ENCODE data around the gene MACROD2.
"Not testable (repeated sequence)": the region's sequence is repeated elsewhere in the genome, so short reads cannot be mapped to it uniquely, and the experiment has no call there.

MACROD2 gene

DNA sequence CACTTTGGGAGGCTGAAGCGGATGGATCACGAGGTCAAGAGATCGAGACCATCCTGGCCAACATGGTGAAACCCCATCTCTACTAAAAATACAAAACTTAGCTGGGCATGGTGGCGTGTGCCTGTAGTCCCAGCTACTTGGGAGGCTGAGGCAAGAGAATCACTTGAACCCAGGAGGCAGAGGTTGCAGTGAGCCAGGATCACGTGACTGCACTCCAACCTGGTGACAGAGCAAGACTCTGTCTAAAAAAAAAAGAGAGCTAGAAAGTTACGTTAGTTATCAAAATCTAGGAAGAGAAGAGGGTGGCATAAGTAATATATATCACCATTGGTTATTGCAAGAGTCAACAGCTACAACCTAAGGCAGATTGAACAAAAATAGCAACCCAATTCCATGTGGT is 2017.6 kb downstream of the MACROD2 start:
- not testable (repeated sequence) for ATAC-seq

DNA sequence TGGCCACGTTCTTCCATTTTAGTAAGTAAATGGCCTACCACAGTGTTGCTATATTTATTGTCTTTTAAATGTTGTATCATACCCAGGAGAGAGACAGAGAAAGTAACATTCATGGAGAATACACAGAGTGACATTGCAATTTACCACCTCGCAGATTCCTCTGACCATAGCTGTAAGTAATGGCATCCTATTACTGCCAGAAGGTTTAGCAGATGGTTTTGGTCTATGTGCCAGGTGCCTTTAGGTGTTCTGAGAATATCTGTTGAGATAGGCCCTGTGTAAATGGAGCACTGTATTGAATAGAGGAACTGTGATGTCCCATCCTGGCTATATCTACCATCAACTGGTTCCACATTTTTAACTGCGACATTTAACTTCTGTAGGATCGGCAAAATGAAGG is 2018.3 kb downstream of the MACROD2 start:
- ATAC-seq, result no peak

DNA sequence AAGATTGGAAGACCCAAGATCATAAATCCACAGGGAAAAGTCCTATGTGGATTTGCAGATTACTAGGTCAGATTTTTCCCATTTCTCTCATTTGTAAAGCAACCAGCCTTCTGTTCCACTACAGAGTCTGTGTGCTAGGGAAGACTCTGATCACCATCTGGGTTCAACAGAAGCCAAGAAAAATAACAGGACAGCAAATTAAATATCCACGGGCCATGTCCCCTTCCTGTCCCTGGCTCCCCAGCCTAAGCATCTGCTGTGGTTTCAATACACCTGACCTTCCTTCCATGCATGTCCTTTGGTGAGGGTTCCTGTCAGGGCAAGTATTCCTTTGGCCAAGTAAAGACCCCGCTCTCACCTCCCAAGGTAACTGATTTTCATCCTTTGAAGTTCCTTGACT is 2019.1 kb downstream of the MACROD2 start:
- ATAC-seq, result no peak

DNA sequence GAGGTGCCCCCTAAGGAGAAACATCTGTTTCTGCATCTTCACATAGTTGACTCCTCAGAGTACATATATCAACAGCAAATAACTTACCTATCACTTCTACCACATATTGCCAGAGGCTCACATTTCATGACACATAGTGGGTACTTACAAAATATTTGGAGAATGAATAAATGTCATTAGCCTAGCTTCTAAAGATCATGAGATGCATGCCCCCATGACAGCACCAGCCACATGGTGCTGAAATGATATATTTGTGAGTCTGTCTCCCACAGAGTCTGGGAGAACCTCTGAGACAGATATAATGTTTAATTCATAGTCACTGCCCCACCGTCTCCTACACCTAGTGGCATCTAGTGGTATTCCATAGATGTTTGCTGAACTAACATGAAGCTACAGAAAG is 2022.3 kb downstream of the MACROD2 start:
- no peak for ATAC-seq

DNA sequence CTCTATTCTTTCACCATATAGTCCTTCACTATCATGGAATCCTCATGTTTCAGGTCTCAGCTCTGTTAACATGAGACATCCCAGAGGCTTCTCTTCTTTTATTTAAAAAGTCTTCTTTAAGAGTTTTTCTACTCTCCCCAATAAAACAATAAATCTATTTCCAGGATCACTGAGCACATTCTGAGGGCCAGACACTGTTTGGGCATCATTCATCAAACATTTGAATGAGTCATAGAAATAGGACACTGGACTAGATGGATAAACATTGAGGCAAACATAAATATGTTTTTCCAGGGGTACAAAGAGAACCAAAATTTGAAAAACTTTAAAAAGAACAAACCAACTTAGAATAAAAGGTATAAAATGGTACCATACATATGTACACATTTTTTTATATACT is 2023.6 kb downstream of the MACROD2 start:
- no peak for ATAC-seq

DNA sequence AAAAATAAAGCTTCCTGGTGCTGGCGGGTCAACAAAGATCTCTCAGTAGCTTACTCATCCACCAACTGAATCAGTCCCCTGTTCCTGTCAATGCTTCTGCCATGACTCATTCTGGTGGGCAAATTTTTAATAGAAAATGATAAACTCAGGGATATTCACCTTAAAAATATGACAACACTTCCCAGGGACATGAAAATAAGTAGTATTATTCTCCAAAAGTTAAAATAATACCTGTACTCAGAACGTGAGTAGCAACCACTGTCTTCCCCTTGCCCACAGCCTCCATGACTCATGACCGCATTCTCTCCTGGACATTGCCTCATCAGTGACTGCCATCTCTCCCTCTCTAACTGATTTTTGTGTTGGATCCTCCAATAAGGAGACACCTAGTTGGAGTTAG is 2025.7 kb downstream of the MACROD2 start:
- no peak for ATAC-seq

DNA sequence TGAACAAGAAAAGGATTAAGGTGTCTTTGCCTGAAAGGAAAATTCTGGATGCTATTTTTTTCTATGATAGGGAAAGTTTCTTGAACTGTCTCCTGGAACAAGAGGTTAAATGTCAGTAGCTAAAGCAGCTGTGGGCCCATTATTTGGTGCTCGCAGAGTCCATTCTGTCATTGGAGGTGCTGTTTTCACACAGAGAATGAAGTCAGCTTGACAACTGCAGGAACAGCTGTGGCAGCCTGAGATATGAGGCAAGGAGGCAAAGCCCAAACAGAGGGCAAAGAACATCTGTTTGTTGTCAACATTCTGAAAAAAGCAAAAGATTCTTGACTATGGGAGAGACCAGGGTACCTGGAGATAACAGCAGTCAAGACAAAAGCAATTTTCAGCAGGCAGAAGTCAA is 2029.8 kb downstream of the MACROD2 start:
- ATAC-seq, result no peak

DNA sequence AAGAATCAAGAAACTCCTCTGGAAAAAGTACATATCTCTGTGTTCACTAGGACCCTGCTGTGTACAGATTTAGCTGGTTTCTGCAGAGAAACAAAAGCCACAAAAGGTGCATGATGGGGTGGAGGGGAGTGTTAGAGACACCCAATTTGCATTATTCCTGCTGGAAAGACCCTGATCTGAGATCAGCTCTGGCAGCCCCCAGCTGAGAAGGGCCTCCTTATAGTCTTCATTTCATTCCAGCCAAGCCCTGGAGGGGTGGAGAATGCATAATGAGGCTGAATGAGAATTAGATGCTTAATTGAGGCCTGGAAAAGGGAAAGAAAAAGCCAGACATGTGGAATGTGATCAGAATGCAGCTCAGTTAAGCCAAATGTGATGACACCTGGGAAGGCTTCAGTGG is 2032.4 kb downstream of the MACROD2 start:
- ATAC-seq, result no peak

DNA sequence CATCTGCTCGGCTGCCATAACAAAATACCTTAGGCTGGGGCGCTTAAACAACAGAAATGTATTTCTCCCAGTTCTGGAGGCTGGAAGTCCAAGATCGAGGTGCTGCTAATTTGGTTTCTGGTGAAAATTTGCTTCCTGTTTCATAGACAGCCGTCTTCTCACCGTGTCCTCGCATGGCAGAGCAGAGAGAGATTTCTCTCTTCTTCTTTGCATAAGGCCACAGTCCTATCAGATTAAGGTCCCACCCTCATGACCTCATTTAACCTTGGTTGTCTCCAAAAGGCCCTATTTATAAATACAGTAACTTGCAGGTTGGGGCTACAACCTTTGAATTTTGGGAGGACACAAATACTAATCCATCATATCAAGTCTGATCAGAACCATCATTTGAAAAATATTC is 2033.6 kb downstream of the MACROD2 start:
- ATAC-seq, result no peak

DNA sequence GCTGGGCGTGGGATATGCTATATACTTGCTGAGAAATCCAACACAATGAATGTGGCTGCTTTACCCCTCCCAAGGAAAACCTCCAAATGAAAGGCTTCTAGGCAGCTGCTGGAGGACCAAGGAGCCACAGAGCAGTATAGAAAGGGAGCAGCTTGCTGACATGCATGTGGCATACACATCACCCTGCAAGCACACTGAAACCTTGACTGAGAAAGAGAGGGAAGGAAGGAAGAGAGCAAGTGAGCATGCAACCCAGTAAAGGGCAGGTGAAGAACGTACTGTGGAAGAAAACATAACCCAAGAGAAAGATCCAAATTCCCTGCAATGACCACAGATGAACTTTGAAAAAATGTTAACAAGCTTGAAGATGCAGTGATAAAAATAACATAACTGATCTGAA is 2034.9 kb downstream of the MACROD2 start:
- ATAC-seq, result no peak

DNA sequence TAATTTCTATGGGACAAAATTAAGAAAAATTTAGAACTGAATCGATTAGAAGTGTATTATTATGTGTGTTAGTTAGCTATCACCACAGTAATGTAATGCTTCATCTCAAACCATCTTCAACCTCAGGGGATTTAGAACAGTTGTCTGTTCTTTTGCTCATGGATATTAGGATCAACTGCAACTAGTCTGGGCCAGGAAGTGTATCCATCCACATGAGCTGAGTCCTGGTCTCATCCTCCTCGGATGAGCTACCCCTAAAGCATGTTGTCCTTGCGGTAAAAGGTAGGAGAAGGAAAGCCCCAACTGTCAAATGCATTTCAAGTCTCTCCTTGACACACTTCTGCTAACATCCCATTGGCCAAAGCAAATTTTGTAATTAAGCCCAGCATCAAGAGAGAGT is 2040.3 kb downstream of the MACROD2 start:
- no peak for ATAC-seq

DNA sequence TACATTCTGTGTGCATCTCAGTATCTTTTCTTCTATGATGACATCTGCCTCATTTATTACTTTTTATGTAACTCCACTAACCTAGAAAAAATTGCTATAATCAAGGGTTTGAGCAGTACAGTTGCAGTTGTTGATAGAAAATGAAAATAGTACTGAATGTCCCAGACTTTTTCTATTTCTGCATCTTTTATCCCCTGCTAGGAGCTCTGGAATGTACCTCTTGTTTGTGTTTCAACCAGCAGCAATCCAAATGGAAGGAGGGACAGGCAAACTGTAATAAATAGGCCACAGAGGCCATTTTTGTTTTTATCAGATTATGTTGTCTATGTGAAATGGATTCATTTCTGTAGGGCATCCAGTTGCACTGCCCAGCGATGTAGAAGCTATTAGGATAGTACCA is 2041.0 kb downstream of the MACROD2 start:
- ATAC-seq, result no peak

DNA sequence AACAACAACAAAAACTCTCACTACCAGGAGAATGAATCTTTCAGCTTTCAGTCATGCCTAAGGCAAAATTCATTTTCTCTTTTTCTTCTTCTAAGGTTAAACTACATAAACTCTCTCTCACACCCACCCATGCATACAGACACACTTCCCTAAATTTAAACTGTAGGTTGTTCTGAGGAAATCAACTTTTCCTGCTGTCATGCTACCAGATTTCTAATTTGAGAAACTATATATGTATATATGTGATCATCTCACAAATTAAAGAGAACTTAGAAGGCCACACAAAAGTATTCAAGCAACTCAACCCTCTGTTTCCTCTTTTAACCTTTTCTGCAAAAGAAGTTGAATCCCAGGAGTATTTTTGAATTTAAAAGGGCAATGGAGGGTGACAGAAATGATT is 2045.4 kb downstream of the MACROD2 start:
- ATAC-seq, result no peak

DNA sequence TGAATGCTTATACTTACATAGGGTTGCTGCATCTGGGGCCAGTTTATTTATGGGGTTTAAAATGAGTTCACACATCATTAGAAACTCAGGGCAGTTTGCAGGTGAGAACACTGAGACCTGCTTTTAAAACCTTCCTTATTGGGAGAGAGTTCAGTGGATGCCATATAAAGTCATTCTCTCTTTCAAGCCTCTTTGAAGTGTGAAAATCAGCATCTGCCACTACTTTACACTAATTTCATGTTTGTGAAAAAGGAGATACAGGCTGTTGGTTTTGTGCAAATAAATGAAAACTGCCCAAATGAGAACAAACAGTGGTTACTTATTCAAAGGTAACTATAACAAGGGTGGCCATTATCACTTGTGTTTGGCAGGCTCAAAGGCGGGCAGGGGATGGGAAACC is 2047.4 kb downstream of the MACROD2 start:
- no peak for ATAC-seq

DNA sequence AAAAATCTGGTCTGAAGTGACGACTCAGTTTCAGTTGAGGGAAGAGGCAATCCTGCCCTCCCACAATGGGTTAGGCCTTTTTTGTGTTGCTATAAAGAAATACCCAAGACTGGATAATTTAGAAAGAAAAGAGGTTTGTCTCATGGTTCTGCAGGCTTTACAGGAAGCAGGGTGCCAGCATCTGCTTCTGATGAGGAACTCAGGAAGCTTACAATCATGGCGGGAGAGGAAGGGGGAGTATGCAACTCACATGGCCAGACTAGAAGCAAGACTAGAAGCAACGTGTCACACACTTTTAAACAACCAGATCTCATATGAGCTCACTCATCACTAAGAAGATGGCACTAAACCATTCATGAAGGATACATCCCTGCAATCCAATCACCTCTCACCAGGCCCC is 2048.6 kb downstream of the MACROD2 start:
- no peak for ATAC-seq

DNA sequence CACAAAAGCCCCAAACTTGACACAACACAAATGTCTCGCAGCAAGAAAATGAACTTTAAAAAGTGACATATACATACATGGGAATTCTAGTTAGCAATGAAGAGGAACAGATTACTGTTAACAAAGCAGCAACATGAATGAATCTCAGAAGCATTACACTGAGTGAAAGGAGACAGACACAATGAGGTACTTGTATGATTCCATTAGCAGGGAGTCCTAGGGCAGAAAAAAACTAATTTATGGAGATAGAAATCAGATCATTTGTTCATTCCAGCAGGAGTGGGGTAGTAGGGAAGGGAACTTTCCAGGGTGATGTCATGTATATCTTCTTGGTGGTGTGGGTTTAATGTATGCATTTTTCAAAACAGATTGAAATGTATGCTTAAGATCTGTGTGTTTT is 2053.6 kb downstream of the MACROD2 start:
- no peak for ATAC-seq

DNA sequence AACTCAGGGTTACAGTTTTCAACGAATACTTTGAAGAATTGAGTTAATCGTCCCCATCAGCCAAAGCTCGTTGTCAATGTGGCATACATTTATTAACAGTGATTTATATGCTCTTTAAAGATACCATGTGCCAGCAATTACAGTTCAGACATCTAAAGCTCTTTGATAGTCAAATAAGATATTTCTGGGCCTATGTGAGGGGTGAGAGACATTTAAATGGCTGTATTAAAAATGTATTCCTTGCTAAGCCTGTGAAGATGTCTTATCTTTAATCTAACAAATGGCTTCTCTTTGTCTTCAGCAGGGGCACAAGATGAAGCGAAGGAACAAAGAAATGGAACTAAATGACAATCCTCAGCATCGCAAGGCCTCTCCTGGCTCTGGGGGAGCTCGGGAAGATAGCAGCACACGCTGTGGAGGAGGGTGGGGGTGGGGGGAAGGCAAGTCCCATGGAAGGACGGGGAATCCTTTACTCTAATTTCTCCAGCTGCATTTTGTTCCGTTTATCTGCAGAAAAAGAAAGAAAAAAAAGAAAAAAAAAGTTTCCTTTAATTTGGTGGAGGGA is 2054.3 kb downstream of the MACROD2 start:
- no peak for ATAC-seq

DNA sequence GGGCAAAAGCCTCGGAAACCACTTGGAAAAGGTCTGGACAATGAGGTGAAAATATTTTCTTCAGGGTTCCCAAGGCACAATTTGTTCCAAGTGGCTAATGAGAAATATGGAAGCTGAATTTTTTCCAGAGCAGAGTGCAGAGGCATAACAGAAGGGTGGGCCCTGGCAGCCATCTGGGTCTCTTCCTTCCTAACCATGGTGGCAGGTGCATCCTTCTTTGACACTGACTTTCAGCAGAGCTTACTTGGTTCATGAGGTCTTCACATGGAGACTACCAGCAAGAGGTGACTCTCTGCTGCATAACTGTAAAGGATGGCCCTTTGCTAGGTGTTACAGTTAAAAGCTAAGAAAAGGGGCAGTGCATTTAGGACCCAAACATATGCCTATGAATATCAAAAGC is 2055.1 kb downstream of the MACROD2 start:
- no peak for ATAC-seq

DNA sequence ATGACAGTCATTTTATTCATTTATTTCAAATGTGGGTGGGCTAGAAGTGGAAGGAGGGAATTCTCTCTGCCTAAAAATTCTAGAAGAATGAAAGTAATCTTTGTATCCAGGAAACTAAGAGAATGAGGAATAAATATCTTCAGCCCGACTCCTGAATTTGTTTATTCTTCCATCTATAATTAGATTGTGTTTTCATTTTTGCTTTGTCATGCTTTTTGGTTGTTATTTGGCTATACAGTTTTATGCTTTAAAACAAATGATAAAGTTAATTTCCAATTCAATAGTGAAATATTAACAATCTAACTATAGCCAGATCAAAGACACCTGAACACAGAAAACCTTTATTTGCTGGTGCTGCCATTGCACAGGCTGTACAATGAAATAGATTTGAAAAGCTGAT is 2056.7 kb downstream of the MACROD2 start:
- no peak for ATAC-seq

DNA sequence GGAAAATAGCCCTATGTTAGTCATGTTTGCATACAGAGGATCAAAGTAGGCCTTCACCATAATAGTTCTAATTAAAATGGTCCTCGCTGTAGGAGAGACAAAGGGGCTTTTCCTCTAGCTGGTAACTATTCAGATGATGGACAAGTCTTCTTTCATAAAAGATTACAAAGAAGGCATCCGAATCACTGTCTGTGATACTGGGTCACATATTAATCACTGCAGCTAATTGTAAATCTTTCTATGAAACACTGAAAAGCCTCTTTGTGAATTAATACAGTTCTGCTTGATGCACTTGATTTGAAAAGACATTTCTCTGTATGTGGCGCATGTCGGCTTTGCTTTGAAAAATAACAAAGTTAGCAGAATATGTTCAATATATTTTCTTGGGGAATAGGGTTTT is 2057.1 kb downstream of the MACROD2 start:
- ATAC-seq, result no peak

DNA sequence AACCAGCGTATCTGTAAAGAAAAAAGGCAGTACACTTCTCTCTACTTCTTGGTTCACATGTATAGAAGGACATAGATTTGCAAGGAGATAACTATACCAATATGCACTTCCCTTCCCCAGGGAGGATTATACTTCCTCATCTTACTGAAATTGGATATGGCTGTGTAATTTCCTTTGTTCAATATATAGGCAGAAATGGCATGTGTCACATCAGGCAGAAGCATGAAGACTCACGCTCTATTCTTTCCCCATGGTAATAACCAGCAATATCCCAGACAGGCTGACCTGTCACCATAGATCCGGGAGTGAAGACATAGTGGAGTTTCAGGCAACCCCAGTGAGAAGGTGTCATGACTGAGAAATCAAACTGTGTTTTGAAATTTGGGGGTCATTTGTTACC is 2059.7 kb downstream of the MACROD2 start:
- no peak for ATAC-seq

DNA sequence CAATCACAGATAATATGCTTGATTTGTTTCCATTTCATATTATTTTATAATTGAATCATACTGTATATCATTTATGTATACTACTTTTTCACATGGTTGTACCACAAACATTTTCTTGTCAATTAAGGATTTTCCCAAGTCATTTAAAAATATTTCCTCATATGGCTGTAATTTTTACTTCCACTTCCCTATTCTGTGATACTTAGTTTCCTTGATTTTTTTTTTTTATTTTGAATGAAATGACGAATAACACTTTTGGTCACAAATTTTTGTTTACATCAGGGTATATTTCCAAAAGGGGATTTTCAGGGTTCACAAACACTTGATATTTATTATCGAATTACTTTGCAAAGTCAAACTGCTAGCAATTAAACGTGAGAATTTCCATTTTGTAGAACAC is 2062.3 kb downstream of the MACROD2 start:
- no peak for ATAC-seq

DNA sequence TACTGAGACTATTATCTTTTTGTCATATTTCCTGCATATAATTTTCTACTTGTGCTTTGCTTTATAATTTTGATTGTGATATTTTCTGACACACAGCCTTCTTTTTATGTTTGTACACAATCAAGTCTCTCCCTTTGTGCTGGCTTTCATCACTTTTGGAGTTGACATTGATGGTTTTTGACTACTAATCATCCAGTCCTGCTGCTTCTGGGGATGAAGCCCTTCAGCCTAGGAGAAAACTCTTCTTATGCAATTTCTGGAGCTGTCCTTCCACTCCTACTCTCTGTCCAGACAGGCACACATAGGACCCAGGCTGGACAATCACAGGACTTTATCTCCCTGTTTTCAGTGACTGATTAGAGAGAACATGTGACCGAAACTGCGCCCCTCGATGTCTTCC is 2063.0 kb downstream of the MACROD2 start:
- no peak for ATAC-seq

DNA sequence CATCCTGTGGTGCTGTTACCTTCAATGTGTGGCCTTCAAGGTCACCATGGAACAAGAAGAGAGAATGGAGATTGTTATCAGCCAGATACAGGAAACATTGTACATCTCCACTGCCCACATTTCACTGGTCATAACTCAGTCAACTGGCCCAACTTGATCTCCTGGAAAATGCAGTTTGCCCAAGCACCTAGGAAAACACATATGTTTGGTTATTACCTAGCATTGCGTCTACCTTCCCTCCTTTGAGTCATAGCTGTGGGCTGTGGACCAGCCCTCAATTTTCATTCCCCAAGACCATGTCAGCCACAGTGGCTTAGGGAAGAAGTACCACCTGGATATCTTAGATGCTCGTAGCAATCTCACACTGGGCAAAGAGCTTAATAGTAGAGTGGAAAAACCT is 2064.5 kb downstream of the MACROD2 start:
- no peak for ATAC-seq

DNA sequence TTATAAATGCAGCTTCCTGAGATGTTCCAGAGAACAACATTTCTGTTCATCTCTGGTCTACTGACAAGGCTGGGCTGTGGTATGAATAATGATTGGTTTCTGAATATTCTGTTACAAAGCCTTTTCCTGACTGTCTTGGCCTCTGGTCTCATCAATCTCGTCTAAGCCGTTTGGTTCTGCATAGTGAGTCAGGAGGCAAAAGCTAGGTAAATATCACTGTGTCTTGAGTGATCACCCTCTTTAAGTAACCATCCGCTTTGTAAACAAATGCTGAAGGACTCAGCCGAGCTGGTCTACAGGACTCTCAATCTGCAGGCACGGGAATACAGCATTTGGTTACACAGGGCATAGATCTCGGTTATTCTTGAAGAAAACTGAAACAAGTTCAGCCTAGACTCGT is 2066.0 kb downstream of the MACROD2 start:
- ATAC-seq, result no peak

All from activated CD4-positive, CD25-positive, alpha-beta regulatory T cell treated with anti-CD3 and anti-CD28 coated beads, Interleukin-2, amount 50 U/mL, for 24 hours (primary cell).